T-helper 22 cell (primary cell): ENCODE data around the gene DEF6.
"Not testable (repeated sequence)": the region's sequence is repeated elsewhere in the genome, so short reads cannot be mapped to it uniquely, and the experiment has no call there.

ENCODE experiments used
- DNase-seq: peaks from one replicate; pipeline ENCODE4 v3.0.0-alpha.2; 2020; ENCODE audit warnings: low read depth

DEF6 gene

DNA sequence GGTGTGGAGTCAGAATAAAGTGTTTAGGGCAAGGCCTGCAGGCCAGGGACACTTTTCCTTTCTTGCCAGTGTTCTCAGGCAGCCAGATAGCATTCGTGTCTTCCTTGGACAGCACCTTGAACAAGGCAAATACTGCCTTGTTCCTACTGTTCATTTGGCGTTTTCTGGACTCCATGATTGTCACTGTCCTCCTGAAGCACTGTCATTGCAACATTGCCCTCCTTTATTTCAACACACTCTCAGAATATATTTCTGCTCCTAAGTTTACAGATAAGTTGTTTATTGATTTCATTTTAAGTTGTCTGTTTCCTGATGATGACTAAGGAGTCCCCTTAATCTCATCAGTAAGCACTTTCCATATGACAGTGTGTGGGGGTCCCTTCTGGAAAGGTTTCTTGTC lies 15.1 kb upstream of the DEF6 start:
- no peak for DNase-seq

DNA sequence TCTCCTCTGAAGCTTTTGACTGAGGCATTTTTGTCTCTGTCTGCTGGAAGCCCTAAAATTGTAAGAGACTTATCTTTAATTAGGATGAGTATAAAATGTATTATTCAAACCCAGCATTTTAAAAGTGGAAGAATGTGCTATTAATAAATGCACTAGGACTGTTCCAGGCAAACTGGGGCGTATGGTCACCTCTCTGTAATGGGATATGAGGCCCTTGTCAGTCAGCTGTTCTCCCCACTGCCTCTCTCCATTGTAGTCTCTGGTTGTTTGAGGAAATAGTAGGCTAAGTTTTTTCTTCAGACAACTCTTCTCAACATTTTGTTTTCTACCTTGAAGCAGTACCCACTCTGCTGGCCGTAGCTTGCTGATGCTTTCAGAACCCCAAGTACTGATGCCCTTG lies 14.3 kb upstream of the DEF6 start:
- DNase-seq = no peak

DNA sequence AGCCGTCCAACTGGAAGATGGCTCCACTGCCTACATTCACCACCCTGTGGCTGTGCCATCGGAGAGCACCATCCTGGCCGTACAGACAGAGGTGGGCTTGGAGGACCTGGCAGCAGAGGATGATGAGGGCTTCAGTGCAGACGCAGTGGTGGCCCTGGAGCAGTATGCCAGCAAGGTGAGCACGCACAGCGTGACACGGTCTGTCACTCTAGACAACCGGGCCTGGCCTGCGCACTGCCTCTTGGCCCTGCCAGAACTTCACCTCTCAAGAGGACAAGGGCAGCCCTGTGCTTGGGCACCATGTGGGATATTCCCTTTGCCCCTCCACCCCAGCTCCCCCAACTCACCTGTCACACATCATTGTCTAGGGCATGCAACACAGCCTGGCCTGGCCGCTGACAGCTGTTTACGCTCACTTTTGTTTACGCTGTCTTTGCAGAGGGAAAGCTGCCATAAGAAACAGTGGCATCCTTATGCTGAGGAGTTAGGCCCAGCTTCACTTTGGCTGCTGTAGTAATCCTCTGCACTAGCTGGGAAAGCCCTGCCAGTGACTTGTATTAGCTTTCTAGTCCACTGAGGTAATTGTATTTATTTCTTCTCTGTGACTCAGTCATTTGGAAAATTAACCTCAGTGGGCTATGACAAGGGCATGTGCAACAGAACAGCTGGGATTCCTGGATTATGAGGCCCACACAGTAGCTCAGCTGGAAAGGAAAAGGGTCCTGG lies 9.8 kb upstream of the DEF6 start:
- no peak for DNase-seq

DNA sequence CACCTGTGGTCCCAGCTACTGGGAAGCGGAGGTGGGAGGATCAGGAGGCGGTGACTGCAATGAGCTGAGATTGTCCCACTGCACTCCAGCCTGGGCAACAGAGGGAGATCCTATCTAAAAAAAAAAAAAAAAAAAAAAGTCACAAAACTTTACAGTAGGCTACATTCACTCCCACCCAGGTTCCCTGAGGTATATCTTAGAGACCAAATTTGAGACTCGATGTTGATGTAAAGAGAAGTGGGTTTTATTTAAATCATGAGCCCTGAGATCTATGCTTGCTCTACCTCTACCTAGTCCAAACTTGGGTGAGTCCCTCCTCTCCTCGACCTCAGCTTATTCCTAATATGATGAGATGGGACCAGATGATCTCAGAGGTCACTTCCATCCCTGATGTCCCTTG lies 8.8 kb upstream of the DEF6 start:
- no peak for DNase-seq

DNA sequence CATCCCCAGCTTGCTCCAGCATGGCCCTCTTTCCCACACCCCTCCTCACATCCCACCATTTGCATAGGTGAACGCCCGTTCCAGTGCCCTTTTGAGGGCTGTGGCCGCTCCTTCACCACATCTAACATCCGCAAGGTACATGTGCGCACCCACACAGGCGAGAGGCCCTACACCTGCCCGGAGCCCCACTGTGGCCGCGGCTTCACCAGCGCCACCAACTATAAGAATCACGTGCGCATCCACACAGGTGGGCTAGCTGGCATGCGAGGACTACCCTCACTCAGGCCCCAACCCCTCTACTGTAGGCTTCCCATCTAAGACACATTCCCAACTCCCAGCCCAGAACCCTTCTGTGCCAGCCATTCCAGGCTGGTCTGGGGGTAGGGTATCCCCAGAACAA lies 6.1 kb upstream of the DEF6 start:
- DNase-seq = no peak

DNA sequence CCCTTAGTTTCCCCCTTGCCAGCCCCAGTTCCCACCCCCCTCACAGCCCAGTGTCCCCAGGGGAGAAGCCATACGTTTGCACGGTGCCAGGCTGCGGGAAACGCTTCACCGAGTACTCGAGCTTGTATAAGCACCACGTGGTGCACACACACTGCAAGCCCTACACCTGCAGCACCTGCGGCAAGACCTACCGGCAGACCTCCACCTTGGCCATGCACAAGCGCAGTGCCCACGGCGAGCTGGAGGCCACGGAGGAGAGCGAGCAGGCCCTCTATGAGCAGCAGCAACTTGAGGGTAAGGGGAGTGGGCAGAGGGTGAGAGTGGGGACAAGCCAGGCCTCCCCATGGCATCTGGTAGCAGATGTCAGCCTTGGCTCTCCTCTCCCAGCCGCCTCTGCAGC lies 5.1 kb upstream of the DEF6 start:
- DNase-seq = no peak

DNA sequence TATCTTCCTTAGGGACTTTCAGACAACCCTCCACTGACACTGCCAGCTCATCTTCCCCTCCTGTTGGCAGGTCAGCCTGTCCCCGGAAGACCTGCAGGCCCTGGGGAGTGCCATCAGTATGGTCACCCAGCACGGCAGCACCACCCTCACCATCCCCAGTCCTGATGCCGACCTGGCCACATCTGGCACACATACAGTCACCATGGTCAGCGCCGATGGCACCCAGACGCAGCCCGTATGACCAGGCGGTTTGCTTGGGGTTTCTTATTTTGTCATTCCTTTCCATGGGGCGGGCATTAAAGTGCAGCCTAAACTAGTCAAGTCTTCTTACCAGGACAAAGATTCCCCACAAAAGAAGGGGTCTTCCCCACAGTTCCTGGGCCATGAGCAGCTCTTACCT lies 3.9 kb upstream of the DEF6 start:
- DNase-seq = no peak

DNA sequence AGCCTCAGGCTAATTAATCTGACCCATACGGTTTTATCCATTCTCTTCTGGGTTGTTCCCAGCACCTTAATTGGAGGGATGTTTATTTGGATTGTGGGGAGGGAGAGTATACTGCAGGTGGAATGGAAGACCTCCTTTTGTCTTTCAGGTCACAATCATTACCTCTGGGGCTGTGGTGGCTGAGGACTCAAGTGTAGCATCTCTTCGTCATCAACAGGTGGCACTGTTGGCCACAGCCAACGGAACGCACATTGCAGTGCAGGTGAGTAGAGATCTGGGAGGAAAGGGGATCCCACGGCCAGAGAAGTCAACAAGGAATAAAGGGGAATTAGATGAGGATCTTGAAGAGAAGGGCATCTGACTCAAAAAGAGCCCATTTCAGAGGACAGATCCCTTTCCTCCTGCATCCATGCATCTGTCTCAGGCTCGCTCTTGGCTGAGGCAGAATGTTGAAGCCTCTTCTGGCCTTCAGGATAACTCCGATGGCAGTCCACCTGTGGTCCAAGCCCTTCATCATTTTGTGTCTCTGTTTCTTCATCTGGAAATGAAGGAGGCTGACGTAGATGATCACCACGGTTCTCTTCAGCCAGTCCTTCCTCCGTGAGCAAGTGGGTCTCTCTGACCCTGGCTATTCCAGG lies 3.2 kb upstream of the DEF6 start:
- peak; percentile 17 for DNase-seq

DNA sequence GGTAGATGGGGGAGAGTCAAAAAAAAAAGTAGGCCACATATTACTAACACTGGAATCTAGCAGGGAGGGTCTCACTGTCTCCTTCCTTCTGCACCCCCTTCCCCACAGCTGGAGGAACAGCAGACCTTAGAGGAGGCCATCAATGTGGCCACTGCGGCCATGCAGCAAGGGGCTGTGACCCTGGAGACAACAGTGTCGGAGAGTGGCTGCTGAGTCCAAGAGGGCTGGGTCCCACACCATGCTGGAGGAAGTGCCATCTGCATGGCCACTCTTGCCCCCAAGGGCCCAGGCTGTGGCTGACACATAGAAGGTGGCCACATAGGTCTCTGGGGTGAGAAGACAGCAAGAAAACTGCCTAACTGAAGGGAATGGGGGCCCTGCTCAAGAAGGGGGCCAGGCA lies 2.6 kb upstream of the DEF6 start:
- no peak for DNase-seq

DNA sequence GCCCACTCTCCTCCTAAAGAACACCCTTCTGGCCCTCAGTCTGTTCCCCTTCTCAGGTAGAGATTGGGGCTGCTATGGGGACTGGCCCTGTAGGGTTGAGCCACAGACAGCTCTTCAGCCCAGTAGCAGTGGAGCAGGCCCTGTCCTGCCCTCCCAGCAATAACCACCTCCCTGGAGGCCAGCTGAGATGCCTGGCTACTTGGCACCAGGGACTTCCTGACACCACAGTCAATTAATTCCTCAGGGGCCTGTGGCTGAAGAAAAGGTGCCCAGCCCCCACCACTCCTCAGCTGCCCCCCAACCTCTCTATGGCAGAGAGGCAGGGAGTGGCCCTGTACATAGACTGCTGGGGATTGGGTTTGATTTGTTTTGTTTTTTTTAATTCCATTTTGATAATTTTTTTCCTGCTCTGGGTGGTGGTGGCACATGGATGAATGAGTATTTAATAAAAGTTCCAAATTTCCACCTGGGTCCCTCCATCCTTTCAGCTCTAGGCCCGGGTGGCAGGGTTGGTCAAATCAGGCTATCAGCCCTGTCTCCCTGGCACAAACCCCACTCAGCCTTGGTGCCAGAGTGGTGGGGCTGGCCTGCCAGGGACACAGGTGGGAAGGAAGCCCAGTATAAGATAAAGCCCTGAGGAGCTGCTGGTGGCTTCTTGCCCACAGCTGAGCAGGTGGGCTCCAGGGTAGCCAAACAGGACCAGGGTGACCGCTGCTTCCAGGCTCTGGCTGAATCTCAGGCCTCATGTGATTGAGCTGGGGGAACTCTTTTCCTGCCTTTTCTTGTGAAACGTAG lies 1.9 kb upstream of the DEF6 start:
- DNase-seq = no peak

DNA sequence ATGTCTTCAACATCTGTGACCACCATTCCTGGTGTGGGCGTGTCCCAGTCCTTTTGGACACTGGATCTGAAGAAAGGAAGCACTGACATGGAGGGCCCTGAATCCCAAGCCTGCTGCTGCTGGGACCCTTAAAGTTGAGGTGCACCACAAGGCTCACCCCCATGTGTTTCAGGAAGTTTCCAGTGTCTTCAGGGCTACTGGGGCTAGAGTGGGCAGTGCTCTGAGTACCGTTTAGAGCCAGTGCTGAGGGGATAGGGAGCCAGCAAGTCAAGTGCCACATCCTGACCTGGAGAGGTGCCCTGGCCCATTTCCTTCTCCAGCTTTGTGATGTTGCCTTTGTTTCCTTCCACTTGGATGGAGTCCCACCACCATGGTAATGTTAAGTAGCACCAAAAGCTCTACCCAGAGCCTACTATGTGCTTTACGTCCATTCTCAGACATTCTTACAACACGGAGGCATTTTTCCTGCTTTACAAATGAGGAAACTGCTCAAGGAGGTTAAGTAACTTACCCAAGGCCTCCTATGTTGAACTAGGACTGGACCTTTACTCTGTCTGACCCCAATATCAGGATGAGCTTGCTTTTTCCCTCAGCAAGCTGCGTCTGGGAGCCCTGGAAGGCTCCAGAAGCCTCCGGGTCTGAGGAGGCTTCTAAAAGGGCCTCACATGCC lies 552 bp upstream of the DEF6 start:
- no peak for DNase-seq

DNA sequence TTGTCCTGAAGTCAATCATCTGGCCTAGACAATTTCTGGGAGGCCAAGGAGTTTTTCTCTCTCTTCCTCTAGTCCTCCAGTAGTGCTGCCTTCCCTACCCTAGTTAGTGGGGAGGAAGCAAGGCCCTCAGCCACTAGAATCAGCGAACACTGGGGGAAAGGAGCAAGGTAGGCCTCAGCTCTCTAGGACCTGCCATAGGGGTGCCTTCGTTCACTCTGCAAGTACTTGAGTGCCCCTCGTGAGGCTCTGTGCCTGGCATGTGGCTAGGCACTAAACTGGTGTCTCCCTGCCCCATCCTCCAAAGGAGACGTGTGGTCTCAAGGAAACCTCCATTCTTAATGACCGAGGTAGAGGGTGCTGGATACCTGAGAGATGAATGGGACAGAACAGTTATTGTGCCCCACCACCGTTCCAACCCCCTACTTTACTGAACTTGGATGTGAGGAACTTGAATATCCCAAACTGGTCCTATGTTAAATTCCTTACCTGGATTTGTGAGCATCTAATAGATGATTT lies 1.1 kb downstream of the DEF6 start:
- no peak for DNase-seq

DNA sequence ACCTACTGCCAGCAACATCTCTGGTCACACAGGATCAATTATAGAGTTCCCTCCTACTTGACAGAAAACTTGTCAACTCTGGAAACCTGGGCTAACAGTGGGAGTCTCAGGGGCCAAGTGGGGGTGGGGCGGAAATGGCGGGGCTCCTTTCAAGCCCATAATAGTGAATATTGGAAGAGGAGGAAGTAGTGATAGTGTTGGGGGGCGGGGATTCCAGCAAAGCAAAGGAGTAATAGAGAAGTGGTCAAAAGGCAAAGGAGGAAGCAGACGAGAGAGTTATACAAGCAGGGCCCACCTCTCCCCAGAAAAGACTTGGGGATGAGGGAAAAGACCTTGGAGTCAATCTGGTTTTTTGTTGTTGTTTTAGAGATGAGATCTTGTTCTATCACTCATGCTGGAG lies 2.1 kb downstream of the DEF6 start:
- peak; percentile 13 for DNase-seq

DNA sequence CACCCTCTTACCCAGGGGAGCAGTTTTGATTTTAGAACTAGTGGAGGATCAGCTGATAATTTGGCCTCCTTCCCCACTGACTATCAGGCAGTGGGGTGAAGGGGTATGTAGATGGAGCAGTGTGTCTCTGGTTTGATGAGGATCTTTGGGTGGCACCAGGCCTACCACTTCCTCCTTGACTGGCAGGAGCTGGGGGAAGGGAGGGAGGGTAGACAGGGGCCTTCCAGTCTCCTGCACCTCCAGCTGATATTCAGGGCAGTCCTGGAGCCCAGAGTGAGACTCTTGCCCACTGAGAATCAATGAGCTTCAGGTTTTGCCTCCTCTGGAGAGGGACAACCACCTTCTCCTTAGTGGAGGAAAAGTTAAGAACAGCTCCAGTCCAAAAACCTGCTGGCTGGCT lies 3.2 kb downstream of the DEF6 start:
- DNase-seq = peak; percentile 51

DNA sequence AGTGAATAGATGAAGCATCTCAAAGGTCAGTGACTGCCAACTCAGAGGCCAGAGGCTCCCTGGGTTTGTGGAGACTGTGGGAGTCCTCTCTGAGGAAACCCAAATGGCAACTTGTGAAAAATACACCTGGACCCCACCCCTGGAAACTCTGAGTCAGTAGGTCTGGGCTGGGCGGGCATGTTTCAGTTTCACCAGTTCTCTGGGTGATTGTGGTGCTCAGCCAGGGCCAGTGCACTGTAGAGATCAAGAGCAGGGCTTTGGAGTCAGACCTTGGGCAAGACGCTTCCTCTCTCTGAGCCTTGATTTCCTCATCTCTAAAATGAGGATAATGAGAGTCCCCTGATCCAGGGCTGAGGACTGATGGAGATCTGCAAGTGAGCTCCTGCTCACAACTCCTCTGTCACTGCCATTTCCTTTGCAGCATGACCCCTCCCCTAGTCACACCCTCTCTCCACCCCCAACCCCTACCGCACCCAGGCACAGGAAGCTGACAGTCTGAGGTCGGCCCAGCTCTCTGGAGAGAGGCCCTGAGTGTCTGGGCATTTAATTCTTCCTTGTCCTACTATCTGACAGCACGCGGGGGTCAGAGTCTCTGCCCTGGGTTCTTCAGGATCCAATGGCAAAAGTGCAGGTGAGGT lies 5.1 kb downstream of the DEF6 start:
- peak; percentile 83 for DNase-seq

DNA sequence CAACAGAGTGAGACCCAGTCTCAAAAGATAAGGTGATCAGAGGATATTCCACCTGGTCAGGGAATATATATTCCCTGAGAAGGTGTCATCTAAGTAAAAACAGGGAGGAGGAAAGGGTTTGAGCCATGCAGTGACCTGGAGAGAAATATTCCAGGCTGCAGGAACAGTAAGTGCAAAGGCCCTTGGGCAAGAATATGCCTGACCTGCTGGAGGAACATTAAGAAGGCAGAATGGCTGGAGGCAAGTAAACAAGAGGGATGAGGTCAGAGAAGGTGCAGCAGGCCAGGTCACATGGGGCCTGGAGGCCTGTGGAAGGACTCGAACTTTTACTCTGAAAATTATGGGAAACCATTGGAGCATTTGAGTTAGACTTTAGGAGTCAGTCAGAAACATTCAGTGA lies 6.7 kb downstream of the DEF6 start:
- no peak for DNase-seq

DNA sequence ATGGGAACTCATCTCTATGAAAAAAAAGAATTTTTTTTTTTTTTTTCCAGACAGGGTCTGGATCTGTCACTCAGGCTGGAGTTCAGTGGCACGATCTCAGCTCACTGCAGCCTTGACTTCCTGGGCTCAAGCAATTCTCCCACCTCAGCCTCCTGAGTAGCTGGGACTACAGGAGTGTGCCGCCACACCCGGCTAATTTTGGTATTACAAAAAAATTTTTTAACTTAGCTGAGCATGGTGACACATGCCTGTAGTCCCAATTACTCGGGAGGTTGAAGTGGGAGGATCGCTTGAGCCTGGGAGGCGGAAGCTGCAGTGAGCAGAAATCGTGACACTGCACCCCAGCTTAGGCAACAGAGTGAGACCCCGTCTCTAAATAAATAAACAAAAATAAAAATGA lies 7.5 kb downstream of the DEF6 start:
- DNase-seq = peak; percentile 13

DNA sequence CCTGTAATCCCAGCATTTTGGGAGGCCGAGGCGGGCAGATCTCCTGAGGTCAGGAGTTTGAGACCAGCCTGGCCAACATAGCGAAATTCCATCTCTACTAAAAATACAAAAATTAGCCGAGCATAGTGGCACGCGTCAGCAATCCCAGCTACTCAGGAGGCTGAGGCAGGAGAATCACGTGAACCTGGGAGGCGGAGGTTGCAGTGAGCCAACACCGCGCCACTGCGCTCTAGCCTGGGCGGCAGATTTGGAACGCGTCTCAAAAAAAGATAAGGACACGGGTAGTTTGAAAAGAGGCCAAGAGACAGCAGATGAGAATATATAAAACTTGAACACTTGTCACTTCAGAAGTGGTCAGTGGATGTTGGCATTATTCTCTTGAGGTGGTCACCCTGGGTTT lies 9.5 kb downstream of the DEF6 start:
- not testable (repeated sequence) for DNase-seq

DNA sequence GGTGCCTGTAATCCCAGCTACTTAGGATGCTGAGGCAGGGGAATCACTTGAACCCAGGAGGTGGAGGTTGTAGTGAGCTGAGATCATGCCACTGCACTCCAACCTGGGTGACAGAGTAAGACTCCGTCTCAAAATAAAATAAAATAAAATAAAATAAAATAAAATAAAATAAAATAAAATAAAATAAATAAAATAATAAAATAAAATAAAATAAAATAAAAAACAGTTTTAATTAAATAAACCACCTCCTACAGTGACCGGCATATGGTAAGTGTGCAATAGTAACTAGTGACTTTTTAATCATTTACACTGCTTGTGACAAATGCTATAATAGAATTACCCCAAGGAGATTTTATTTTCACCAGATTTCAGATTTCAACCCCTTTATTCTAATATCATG lies 10.9 kb downstream of the DEF6 start:
- DNase-seq = not testable (repeated sequence)

DNA sequence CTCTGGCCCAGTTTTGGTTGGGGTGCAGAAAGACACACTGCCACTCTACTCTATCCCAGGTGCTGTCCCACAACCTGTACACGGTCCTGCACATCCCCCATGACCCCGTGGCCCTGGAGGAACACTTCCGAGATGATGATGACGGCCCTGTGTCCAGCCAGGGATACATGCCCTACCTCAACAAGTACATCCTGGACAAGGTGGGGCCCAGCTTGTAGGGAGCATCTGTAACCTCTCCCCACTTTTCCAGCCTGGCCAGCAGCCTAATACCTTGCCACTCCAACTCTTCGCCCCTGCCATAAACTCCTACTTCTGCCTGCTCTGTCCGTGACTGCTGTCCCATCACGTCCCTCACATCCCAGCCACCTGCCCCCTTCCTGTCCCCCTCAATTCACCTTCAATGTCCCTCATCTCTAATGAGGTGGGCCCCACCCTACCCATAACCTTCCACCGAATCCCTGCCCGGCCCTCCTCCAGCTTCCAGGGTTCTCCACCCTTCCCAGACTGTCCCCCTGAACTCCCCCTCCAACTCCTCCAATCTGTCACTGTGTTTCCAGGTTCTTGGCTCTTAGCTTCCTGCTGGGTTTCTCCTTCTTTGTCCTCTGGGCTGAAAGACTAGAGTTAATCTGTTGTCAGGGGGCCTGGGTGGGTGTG lies 12.1 kb downstream of the DEF6 start:
- no peak for DNase-seq

DNA sequence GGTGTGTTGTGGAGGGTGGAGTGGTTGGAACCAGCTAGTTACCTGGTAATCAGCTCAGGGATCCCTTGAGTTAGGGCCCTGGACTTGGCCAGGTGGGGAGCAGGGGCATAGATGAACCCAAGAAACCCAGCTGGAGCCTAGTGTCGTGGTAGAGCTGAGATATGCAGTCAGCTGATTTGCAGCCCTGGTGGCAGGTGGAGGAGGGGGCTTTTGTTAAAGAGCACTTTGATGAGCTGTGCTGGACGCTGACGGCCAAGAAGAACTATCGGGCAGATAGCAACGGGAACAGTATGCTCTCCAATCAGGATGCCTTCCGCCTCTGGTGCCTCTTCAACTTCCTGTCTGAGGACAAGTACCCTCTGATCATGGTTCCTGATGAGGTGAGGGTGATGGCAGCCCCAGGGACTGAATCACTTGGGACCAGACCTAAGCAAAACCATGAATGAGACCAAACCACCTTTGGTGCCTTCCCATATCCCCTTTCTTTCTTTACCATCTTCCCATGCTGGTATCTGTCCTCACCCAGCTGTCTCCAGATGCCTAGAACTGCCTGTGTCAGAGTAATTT lies 12.7 kb downstream of the DEF6 start:
- no peak for DNase-seq
